ENCODE data around the gene CD207. TPM values are rescaled to one million over a fixed set of nuclear protein-coding genes. Genes with fewer than 3 reads are reported as not detected.
"Not testable (repeated sequence)": the region's sequence is repeated elsewhere in the genome, so short reads cannot be mapped to it uniquely, and the experiment has no call there.

Gene CD207
- total and polyA plus RNA-seq, 2 of the 8 experiments (the other 6 are each of a cell fraction or from before 2014, with no cell fraction given), result not detected

- H3K18ac ChIP-seq (ENCODE audit: extremely low read depth, low read length); H2BK120ac ChIP-seq (replicated peaks; ENCODE audit: low read depth, low read length); H2BK5ac ChIP-seq (ENCODE audit: low read depth, low read length); DNase-seq (ENCODE audit: low read depth in 1 of 2, low spot score in 2 of 2); H2AK5ac ChIP-seq (ENCODE audit: low read depth, low read length); H2BK12ac ChIP-seq (ENCODE audit: low read depth, low read length); H3K79me2 ChIP-seq (ENCODE audit: control insufficient read depth in 1 of 2, insufficient read depth in 2 of 2, low read length in 2 of 2); H4K91ac ChIP-seq (replicated peaks; ENCODE audit: insufficient read length, low read length); H3K23ac ChIP-seq (ENCODE audit: insufficient read length); H3K4me1 ChIP-seq (replicated peaks in 1 of 4; ENCODE audit: control insufficient read depth in 3 of 4, insufficient read depth in 4 of 4, low read length in 3 of 4); H3K27ac ChIP-seq (ENCODE audit: low read depth, low read length); H3K79me1 ChIP-seq (ENCODE audit: low read depth, low read length); H3K4me2 ChIP-seq (ENCODE audit: insufficient read depth in 1 of 2, low read depth in 2 of 2, low read length in 2 of 2); POLR2A ChIA-PET (ENCODE audit: partially characterized antibody); H3K23me2 ChIP-seq (ENCODE audit: low read depth, low read length); H3K56ac ChIP-seq (replicated peaks; ENCODE audit: insufficient read length, low read depth, low read length); H3K36me3 ChIP-seq (ENCODE audit: control insufficient read depth in 2 of 4, insufficient read depth in 4 of 4, low read length in 3 of 4); H3K4me3 ChIP-seq (ENCODE audit: extremely low read depth in 1 of 4, insufficient read depth in 2 of 4, low read depth in 3 of 4, low read length in 4 of 4); H4K20me1 ChIP-seq (replicated peaks in 1 of 2; ENCODE audit: control insufficient read depth in 1 of 2, insufficient read depth in 2 of 2, low read length in 2 of 2); FAIRE-seq; H3K4ac ChIP-seq (replicated peaks; ENCODE audit: insufficient read length, low read depth, low read length); H3K14ac ChIP-seq (ENCODE audit: insufficient read length); H4K5ac ChIP-seq (ENCODE audit: insufficient read length, low read depth, low read length); H2BK15ac ChIP-seq (ENCODE audit: low read length); H3K9ac ChIP-seq (replicated peaks in 1 of 4; ENCODE audit: extremely low read depth in 1 of 4, low read depth in 3 of 4, low read length in 3 of 4); H2AFZ ChIP-seq (ENCODE audit: low read length); H3K9me3 ChIP-seq (ENCODE audit: insufficient read depth in 2 of 2, low read depth in 1 of 2, low read length in 1 of 2); H2BK20ac ChIP-seq (ENCODE audit: low read length); H4K8ac ChIP-seq (ENCODE audit: extremely low read depth, insufficient read depth, low read length): not testable (repeated sequence)
- 67% methylated on average over 3 of the region's 3 CpGs; no CpG with 5 or more reads in 1 of the 2 experiments for WGBS, 2 experiments (ENCODE audit: extremely low coverage in 1 of 2, insufficient coverage in 1 of 2, insufficient read length in 1 of 2, insufficient replicate concordance in 2 of 2, low coverage in 1 of 2, low lambda C conversion rate in 2 of 2, missing lambda C conversion rate in 1 of 2)
- CTCF ChIA-PET (ENCODE audit: partially characterized antibody), result interaction anchor here (1.2 to 21.7 kb wide), 2 partner anchors 59 to 95 kb away, joined by 3 to 513 read pairs; partner anchors contain the start of gene ATP6V1B1
- H3K27me3 ChIP-seq (replicated peaks in 1 of 4; ENCODE audit: control insufficient read depth in 3 of 4, extremely low read depth in 1 of 4, insufficient read depth in 3 of 4, low read length in 3 of 4), result peaks cover 16 to 33% (median 17%) of the 10 kb centered on the region in 4 experiments
These were observed 42.9 kb upstream of the CD207 start for GRCh38 chr2:70878543-70878942.

GRCh38 chr2:70876138-70876537 is 40.5 kb upstream of the CD207 start:
- H3K23ac ChIP-seq (ENCODE audit: insufficient read length); FAIRE-seq: not testable (repeated sequence)

More at GRCh38 chr2:70876138-70876537, 40.5 kb upstream of the CD207 start:
- not testable (repeated sequence) for H3K14ac ChIP-seq (ENCODE audit: insufficient read length); H3K79me2 ChIP-seq (ENCODE audit: control insufficient read depth in 1 of 2, insufficient read depth in 2 of 2, low read length in 2 of 2); H2BK5ac ChIP-seq (ENCODE audit: low read depth, low read length); H3K9me3 ChIP-seq (ENCODE audit: insufficient read depth in 2 of 2, low read depth in 1 of 2, low read length in 1 of 2); H4K5ac ChIP-seq (ENCODE audit: insufficient read length, low read depth, low read length); H2BK12ac ChIP-seq (ENCODE audit: low read depth, low read length); H4K8ac ChIP-seq (ENCODE audit: extremely low read depth, insufficient read depth, low read length); H3K4me2 ChIP-seq (ENCODE audit: insufficient read depth in 1 of 2, low read depth in 2 of 2, low read length in 2 of 2); H3K36me3 ChIP-seq (ENCODE audit: control insufficient read depth in 2 of 4, insufficient read depth in 4 of 4, low read length in 3 of 4); H3K27ac ChIP-seq (ENCODE audit: low read depth, low read length); H3K23me2 ChIP-seq (ENCODE audit: low read depth, low read length); H4K91ac ChIP-seq (replicated peaks; ENCODE audit: insufficient read length, low read length); H2BK120ac ChIP-seq (replicated peaks; ENCODE audit: low read depth, low read length); H3K18ac ChIP-seq (ENCODE audit: extremely low read depth, low read length); H3K4ac ChIP-seq (replicated peaks; ENCODE audit: insufficient read length, low read depth, low read length); DNase-seq (ENCODE audit: low read depth in 1 of 2, low spot score in 2 of 2); H4K20me1 ChIP-seq (replicated peaks in 1 of 2; ENCODE audit: control insufficient read depth in 1 of 2, insufficient read depth in 2 of 2, low read length in 2 of 2); H2AK5ac ChIP-seq (ENCODE audit: low read depth, low read length); H2BK20ac ChIP-seq (ENCODE audit: low read length); H2BK15ac ChIP-seq (ENCODE audit: low read length); H3K56ac ChIP-seq (replicated peaks; ENCODE audit: insufficient read length, low read depth, low read length); H3K4me1 ChIP-seq (replicated peaks in 1 of 4; ENCODE audit: control insufficient read depth in 3 of 4, insufficient read depth in 4 of 4, low read length in 3 of 4); H3K4me3 ChIP-seq (ENCODE audit: extremely low read depth in 1 of 4, insufficient read depth in 2 of 4, low read depth in 3 of 4, low read length in 4 of 4); H3K9ac ChIP-seq (replicated peaks in 1 of 4; ENCODE audit: extremely low read depth in 1 of 4, low read depth in 3 of 4, low read length in 3 of 4); H2AFZ ChIP-seq (ENCODE audit: low read length); H3K79me1 ChIP-seq (ENCODE audit: low read depth, low read length)
- POLR2A ChIA-PET (ENCODE audit: partially characterized antibody), result interaction anchor here (0.7 kb wide), 1 partner anchor 107 kb away, joined by 4 read pairs; no protein-coding TSS in a partner anchor
- WGBS, 2 experiments (ENCODE audit: extremely low coverage in 1 of 2, insufficient coverage in 1 of 2, insufficient read length in 1 of 2, insufficient replicate concordance in 2 of 2, low coverage in 1 of 2, low lambda C conversion rate in 2 of 2, missing lambda C conversion rate in 1 of 2), result 82% methylated on average over 9 of the region's 9 CpGs; no CpG with 5 or more reads in 1 of the 2 experiments
- peaks cover 6 to 41% (median 17%) of the 10 kb centered on the region in 4 experiments for H3K27me3 ChIP-seq (replicated peaks in 1 of 4; ENCODE audit: control insufficient read depth in 3 of 4, extremely low read depth in 1 of 4, insufficient read depth in 3 of 4, low read length in 3 of 4)
- CTCF ChIA-PET (ENCODE audit: partially characterized antibody), result interaction anchor here (0.8 to 21.7 kb wide), 11 partner anchors 9 to 90 kb away, joined by 3 to 513 read pairs (median 8); partner anchors contain the start of gene ATP6V1B1

Data from H1 (cell line).